NCI-H2081 (cell line): ENCODE data around the gene SEC14L1.

Experiments used
- DNase-seq, 2 experiments: peaks; one replicate each; lab custom pipeline; 2025; lab: John Stamatoyannopoulos, UW

The SEC14L1 gene

DNA sequence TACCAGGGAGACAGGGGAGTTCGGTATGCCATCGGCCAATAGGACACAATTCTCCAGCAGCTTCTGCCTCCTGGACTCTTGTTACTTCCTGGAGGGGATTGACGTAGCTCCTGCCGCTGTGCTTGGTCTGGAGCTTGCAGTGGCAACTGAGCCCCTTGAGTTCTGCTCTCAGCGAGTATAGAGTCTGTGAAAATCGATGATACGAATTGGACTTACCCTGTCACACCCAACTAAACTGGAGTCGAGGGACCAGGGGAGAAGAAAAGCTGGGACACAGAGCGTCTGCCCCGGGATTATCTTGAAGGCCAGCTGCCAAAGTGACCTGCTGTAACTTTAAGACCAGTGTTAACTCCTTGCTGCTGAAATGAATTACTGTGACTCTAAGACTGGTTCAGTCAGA, 22.2 kb downstream of the SEC14L1 start:
- no peak for DNase-seq

DNA sequence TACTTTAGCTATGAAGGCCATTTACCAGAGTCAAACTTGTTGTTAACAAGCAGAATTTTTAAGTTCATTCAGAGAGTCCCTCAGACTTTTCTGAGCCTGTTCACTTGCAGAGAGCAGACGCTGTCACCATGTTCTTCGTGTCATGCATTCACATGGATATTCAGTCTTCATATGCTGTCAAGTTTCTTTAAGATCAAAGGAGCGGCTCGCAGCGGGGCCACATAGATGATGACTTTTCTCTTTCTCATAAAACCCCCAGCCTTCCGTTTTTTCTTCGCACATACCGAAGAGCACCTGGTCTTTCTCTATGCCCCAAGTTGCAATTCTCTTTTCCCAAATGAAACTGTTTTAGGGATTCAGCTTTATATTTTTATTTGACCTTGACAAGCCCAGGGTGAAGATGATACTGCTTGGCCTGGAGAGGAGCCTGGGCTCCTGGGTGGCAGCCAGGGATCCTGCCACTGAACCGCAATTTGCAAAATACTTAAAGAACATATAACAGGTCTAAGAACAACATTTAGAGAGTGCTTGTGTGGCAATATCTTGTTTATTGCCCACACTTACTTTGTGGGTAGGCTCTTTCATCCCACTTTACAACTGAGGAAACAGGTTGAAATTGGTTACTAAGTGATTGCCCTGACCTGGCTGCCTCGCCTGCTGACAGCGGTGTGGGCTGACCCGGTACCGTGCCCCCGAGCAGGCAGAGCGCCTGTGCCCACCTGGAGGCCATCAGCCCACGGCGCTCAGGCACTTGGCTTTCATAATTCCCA, 22.9 kb downstream of the SEC14L1 start:
- no peak for DNase-seq

DNA sequence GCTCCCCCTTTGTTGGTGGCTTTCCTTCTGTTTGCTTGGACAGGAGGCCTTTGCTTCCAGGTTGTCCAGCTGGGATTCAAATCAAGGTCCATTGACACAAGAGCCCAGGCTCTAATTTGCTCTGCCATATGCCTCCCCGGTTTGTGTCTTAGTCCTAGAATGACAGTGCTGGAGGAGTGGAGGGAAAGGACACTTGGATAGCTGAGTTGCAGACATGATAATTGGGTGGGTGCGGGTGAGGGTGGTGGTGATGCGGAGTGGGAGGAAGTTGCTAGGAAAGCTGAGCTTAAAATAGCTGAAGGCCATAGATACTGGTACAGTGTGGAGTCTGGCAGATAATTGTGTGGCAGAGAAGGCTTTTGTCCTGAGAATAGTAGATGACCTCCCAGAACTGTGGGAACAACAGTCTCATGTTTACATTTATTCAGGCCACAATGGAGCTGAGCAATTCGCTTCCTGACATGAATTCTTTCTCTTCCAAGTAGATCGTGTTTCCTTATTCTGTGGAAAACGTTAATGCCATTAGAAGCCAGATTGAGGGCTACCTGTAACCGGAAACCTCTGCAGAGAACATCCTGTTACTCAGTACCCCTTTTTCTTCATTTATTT, 23.8 kb downstream of the SEC14L1 start:
- DNase-seq = peak; percentile 77 to 92

DNA sequence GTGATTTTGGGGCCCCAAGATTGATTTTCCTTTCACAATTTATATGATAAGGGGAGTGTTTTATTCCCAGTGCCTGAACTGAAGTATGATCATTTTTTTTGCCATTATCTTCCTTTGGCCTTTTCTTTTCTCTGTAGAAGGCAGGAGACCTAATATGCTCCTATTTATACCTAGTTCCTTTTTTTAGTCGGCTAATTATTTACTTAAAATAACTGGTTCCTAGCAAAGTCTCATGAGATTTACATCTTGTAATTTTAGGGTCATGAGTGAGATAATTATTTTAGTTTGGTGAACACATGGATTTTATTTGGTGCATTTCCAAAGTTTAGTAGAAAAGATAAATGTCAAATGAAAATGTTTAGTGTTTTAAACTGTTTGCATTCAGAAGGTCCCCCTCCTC, 24.8 kb downstream of the SEC14L1 start:
- no peak for DNase-seq

DNA sequence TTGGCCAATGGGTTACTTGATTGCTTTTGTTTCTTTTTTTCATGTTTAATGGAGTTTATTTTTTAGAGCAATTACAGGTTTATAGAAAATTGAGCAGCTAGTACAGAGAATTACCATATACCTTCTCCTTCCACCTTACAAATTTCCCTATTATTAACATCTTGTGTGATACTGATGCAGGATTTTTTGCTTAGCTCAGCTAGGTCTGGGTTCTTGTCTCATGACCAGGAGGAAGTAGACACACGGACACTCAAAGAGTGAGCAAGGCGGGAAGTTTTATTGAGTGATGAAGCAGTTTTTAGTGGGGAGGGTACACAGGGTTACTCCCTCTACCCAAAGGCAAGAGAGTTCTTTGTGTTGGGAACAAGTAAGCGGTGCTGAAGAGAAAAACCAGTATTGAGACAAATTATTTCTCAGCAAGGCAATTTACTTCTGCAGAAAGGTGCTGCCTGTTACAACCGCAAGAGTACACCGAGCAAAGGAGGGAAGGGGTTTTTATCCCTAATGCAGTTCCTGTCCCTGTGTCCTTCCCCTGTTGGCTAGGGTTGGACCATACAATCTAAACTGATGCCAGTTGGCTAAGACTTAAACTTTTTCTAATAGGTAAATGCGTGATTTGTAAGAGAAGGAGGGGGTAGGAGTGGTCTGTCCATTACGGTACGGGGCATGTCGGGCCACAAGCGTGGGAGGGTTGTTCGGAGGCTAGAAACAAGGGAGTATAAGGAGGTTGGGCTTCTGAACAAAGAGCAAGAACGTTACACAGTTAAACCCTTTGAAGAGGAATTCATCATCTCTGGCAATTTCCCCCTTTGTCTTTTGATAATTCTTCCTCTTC, 26.9 kb downstream of the SEC14L1 start:
- DNase-seq = no peak

DNA sequence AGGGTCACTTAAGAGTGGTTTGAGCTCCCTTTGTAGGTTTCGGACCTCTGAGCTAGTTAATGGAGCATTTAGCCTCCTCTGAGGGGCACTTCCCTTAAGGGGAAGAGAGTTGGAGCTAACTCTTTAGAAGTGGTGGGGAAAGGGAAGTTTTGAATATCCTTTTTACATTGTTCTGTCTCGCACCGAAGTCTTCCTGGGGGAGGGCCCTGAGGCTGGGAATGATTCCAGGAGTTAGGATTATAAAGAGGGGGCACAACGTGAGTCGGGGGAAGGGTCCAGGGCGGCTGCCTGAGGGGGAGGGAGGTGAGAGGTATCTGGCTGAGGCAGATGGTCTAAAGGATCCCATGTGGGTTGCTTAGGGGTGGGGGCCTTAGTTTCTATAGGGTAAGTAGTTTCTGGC, 32.3 kb downstream of the SEC14L1 start:
- DNase-seq = no peak

DNA sequence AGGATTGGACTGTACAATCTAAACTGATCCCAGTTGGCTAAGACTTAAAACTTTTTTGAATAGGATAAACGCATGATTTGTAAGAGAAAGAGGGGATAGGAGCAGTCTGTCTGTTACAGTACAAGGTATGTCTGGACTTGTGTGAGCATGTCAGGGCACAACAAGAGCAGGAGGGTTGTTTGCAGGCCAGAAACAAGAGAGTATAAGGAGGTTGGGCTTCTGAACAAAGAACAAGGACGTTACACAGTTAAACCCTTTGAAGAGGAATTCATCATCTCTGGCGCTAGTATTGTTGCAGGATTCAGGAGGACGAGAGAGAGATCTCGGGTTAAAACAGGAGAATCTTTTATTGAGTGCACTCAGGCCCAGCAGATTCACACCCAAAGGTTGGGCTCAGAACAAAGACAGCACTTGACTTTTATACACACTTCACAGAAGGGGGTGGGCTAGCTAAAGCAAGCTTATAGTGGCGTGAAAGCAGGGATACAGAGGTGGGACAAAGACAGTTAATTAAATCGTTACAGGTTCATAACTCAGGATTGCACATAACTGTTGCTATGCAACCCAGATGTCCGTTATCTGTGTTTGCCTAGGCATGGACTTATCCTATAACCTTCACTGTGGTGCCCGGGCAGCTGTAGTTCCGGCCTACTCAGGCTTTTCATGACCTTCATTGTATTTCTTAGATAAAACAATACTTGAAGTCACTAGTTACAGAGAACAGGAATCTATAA, 34.3 kb downstream of the SEC14L1 start:
- no peak for DNase-seq

DNA sequence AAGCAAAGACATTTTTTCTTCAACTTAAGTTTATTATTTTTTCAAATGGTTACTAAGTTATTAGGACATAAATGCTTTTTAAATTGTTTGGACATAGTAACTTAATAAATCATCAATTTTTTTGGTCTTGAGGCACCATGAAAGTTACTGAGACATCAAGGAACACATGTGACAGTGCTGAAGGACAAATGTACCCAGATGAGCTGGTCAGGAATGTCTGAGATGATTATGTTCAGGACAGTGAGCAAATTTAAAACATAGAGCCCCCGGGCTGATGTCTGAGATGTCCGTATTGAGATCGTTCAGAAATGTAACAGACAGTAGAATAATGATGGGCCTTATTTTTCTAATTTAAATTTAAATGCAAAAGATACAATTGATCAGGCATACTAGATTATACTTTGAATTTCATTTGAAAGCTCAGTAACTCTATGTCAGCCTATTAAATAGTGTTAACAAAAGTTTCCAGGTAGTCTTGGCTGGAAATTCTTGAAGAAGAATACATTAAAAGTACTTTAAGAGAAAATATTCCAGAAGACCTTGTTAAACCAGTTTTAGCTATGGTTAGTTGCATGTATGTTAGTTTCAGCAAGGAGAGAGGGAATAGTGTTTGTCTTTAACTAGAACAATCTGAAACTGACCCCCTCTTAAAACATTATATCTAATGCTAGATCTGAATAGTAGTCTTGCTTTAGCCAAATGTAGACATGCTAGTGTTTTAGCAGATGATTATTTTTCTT, 36.4 kb downstream of the SEC14L1 start:
- DNase-seq = no peak

DNA sequence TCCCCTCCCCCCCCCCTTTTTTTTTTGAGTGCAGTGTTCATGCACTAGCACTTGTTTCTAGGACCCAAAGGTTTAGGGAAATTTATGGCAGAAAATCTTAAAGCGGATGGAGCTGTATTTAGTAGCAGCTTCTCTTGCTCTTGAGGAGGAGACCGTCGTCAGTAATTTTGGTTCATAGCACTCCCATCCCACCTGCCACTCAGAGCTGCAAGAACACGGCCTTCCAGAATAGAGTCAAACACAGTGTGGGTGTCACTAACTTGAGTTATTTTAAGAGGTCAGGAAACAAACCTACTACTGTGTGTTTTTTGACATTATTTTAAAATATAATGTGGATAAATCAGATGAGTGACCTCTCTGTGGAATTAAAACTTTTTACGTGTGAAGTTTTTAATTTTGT, 37.3 kb downstream of the SEC14L1 start:
- DNase-seq = no peak

DNA sequence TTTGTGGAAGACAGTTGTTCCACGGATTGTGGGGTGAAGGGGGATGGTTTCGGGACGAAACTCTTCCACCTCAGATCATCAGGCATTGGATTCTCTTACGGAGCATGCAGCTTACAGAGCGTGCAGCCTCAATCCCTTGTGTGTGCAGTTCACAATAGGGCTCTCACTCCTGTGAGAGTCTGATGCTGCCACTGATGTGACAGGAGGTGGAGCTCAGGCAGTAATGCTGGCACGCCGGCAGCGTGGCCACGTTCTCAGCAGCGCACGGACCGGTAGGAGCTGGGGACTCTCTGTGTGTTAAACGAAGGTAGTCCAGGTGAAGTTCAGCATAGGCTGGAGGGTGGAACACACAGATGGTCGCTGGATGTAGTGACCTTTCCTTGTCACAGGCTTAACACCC, 37.8 kb downstream of the SEC14L1 start:
- DNase-seq = no peak

DNA sequence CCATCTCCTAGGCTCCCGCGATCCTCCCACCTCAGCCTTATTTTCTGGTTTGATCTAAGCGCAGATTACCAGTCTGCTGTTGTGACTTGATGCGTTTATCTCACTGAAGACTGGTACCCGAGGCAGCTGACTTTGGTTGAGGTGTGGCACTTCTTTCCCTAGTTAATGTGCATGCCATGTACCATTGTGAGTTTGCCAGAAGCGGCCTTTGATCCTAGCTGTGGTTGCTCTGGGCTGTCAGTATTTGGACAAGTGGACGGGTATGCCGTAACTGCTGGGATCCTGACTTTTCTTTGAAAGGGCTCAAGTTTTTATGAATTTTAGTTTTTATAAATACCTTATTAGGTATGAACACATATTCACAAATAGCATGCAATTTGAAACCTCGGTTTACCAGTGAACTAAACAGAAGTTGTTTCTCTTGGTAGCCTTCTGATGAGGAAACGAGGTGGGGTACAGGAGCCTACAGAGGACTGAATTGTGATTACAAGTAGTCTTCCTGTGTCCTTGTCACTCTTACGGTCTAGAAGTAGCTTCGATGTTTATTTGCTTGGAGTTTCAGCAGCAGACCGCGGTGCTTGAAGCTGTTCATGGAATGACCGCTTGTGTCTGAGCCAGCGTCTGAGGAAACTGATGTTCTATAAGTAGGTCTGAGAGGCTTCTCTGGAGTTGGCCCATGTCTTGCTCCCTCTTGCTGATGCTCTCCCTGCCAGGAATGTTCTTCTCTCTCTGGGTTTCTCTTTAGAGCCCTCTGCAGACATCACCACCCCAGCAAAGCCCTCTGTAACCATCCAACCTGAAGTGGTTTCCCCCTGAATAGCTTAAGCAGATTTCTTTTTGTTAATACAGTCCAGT, 40.0 kb downstream of the SEC14L1 start:
- no peak for DNase-seq

DNA sequence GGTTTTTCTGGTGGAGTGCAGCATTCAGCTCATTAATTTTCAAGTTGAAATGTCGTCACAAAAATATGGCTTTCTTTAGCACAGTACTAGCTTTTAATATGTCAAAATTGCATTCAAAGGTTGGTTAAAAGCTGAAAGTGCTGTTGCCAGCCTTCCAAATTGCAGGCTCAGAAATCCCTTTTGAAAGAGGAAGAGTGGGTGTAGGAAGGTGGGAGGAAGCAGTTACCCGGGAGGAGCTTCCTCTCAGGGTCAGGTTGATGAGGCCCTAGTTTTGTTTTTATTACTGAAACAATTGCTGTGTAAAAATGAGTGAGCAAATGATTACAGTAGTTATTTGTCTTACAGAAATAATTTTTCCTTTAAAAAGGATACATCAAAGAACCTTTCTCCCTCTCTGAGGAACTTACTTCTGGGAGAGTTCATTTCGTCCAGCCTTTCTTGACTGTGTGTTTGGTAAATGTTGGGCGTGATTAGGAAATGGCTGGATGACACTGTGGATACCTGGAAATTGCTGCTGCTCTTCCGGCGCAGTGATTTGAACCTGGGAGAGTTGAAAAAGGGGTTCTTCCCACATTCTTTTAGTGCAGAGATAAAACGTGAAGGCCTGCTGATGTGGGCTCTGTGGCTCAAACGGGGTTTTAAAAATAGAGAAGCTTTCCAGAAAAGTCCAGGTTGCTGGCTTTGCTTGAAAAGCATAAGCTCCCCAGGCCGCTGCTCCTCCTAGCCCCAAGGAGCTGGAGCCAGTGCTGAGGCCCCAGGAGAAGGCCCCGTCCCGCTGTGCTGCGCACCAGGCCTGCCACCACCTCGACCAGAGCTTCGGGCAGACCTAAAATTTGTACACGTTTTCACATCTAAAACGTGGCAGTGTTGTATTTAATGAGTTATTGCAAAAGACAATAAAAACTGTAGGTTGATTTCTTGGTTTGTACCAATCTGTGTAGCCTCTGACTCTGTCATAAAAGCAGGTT, 41.7 kb downstream of the SEC14L1 start:
- no peak for DNase-seq

DNA sequence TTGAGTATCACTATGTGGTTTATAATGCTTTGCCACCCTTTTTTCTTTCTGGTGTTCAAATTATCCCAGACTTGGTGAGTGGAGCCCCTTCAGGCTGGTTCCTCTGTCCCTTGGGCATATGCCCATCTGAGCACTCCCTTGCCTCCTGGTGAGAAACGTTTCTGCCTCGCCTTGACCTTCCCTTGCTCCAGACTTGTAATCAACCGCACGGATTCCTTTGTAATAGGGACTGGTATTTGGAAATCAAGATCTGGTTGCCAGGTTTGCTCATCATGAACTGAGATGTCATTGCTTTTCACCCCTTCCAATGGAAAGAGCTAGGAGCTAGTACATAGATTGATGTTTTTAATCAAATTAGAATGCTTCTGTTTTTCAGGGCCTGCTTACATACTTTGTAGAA, 43.7 kb downstream of the SEC14L1 start:
- DNase-seq = no peak

DNA sequence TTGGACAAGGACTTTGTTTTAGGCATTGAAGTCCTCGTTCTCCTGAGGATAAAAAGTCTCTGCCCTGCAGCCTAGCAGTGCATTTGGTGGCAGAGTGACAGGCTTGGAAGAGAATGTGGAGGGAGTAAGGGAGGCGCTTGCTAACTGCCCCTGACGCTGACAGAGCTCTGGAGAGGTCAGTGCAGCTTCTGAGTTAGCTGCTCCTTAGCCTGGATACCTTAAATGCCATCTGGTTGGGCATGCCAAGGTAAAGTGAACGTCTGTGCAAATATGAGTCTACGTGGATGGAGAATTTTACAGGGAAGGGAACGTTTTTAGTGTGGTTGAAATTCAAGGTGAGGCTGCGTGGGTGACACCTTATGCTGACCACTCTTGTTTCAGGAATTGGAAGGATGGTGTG, 44.4 kb downstream of the SEC14L1 start:
- DNase-seq = no peak

DNA sequence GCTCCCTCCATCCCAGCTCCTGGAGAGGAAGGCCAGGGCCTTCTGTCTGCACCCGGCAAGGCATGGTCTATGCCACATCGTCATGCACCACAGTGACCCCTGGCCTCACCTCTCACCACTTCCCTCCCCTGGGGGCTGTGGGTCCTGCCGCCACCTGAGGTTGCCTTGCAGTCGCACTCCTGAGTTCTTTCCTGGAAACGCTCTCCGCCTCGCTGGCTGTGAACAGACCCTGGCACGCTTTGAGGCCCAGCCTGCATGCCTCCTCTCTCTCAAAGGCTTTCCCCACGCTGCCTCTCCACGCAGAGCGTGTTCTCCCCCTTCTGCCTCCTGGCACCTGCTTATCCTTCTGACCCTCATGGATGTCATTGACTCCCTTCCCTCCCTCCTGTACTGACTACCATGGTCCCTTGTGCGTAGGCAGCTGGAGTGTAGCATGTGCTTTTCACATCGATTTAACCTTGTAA, 45.4 kb downstream of the SEC14L1 start:
- DNase-seq = peak in 1 of 2 experiments; percentile 51

DNA sequence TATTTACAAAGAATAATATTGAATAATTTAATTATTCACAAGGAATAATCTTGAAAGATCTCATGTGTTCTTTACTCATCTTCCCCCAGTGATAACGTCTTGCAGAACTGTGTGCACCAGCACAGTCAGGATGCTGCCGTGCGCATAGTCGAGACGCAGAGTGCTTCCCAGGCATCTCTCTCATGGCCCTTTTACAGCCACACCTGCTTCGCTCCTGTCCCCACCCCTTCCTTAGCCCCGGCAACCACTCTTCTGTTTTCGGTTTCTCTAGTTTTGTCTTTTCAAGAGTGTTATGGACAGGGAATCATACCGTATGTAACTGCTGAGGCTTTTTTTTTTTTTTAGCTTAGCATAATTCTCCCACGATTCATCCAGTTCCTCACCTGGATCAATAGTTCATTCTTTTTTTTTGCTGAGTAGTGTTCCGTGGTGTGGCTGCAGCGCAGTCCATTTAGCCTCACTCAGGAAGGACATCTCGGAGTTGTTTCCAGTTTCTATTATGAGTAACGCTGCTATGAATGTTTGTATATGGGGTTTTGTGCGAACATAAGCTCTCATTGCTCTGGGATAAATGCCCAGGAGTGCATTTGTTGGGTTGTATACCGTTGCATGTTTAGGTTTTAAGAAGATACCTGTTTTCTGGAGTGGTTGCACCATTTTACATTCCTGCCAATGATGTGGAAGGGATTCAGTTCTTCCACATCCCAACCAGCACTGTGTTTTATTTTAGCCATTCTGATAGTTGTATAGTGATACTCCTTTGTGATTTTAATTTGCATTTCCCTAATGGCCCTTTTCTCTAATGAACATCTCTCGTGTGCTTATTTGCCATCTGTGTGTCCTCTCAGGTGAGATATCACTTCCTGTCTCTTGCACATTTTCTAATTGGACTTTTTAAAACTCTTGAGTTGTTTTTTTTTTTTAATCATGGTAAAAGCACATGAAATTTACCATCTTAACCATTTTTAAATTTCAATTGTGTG, 47.6 kb downstream of the SEC14L1 start:
- peak in 1 of 2 experiments; percentile 57 for DNase-seq

DNA sequence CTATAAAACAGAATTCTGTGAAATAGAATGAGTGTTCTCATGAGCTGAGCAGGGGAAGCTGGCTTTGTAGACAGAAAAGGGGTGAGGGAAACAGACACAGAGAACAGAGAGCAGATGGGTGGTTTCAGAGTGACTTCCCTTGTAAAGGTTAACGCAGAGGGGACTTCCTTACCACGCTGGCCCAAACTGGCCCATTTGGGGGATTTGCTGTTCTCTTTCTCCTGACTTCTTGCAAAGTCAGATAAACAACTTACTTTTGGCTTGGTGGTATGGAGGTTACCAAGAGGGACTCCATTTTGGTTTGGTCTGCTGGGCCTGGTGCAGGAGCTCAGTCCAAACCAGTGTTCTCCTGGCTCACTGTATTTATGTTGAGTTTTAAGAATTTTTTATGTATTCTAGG, 48.4 kb downstream of the SEC14L1 start:
- DNase-seq = no peak

DNA sequence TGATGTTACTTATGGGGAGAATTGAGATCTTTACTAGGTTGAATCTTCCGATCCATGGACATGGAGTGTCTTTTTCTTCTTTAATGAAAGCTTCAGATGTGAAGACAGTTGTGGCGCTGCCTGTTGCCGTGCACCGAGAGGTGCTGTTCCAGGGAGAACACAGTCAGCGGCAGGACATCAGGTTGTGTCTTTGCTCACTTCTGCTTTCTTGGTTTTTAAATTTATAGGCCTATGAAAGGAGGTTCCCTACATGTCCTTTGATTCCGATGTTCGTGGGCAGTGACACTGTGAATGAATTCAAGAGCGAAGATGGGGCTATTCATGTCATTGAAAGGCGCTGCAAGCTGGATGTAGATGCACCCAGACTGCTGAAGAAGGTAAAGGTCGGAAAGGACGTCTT, 49.8 kb downstream of the SEC14L1 start:
- DNase-seq = no peak
